IMR-90 (cell line): ENCODE results near the gene NUDT8. TPM values are rescaled to one million over a fixed set of nuclear protein-coding genes. Genes with fewer than 3 reads are reported as not detected.

ENCODE experiments used
- ATAC-seq: fragments of 200-7000 bp; cut with Tn5 transposase; 2 replicates; pipeline ENCODE4 v1.9.1; 2020; ENCODE audit warnings: low read depth, mild to moderate bottlenecking, moderate library complexity
- BruUV-seq: library from RNA; stranded (reverse); fragments of 400-500 nt; replicated peaks from 2 replicates; lab custom pipeline; 2021; lab: Mats Ljungman, UMichigan
- CTCF ChIA-PET: fragments of 300-600 bp; formaldehyde crosslinking; extraction: SDS; loops from one replicate; lab custom pipeline; 2021; ENCODE audit warnings: antibody characterized with exemption; lab: Yijun Ruan, JAX
- POLR2A ChIA-PET: fragments of 300-600 bp; sonication (Branson Sonifier 250); formaldehyde crosslinking; loops from one replicate; lab custom pipeline; 2022; ENCODE audit warnings: antibody characterized with exemption; ENCODE audit not compliant: unreplicated experiment; lab: Charles Lee
- DNase-seq: peaks from one replicate; pipeline ENCODE4 v3.0.0; 2013
- H2AFZ ChIP-seq: replicated peaks from 2 replicates; pipeline ENCODE3; 2013; ENCODE audit warnings: low read length, mild to moderate bottlenecking; ENCODE audit not compliant: poor library complexity
- H2AK5ac ChIP-seq: 2 replicates; pipeline ENCODE4 v1.6.1; 2013; ENCODE audit warnings: low read depth, low read length, inconsistent platforms
- H2AK9ac ChIP-seq: replicated peaks from 2 replicates; pipeline ENCODE3; 2013; ENCODE audit warnings: mild to moderate bottlenecking, low read depth, low read length, moderate library complexity; ENCODE audit not compliant: poor library complexity
- H2BK120ac ChIP-seq: 2 replicates; pipeline ENCODE4 v1.6.1; 2013; ENCODE audit warnings: low read depth, low read length, inconsistent platforms
- H2BK15ac ChIP-seq: 3 replicates; pipeline ENCODE4 v1.6.1; 2013; ENCODE audit warnings: low read depth, low read length, inconsistent platforms
- H2BK20ac ChIP-seq: 2 replicates; pipeline ENCODE4 v1.6.1; 2013; ENCODE audit warnings: low read depth, mild to moderate bottlenecking, inconsistent platforms, low read length, moderate library complexity
- H2BK5ac ChIP-seq: 2 replicates; pipeline ENCODE4 v1.6.1; 2013; ENCODE audit warnings: mild to moderate bottlenecking, low read depth, low read length, inconsistent platforms; ENCODE audit not compliant: poor library complexity, severe bottlenecking
- H3K14ac ChIP-seq: replicated peaks from 2 replicates; pipeline ENCODE4 v1.6.1; 2013; ENCODE audit warnings: low read depth, low read length, inconsistent platforms
- H3K18ac ChIP-seq: 2 replicates; pipeline ENCODE4 v1.6.1; 2013; ENCODE audit warnings: low read depth, low read length, control low read depth
- H3K23ac ChIP-seq: 2 replicates; pipeline ENCODE4 v1.6.1; 2013; ENCODE audit warnings: low read depth, low read length, inconsistent platforms
- H3K27ac ChIP-seq: 2 replicates; pipeline ENCODE4 v1.5.1; 2013; ENCODE audit warnings: mild to moderate bottlenecking, control low read depth, low read length; ENCODE audit not compliant: insufficient read depth
- H3K27me3 ChIP-seq: 2 replicates; pipeline ENCODE4 v1.6.1; 2013; ENCODE audit warnings: low read length; ENCODE audit not compliant: control insufficient read depth, insufficient read depth
- H3K36me3 ChIP-seq: 2 replicates; pipeline ENCODE4 v1.6.1; 2013; ENCODE audit warnings: low read length, mixed read lengths; ENCODE audit not compliant: control insufficient read depth, insufficient read depth
- H3K4ac ChIP-seq: 2 replicates; pipeline ENCODE4 v1.6.1; 2013; ENCODE audit warnings: low read depth, low read length, inconsistent platforms
- H3K4me1 ChIP-seq: 2 replicates; pipeline ENCODE4 v1.6.1; 2013; ENCODE audit warnings: low read length, mixed read lengths; ENCODE audit not compliant: control insufficient read depth, insufficient read depth
- H3K4me2 ChIP-seq: 2 replicates; pipeline ENCODE4 v1.6.1; 2013; ENCODE audit warnings: low read depth, mild to moderate bottlenecking, control low read depth, low read length, moderate library complexity
- H3K4me3 ChIP-seq: 2 replicates; pipeline ENCODE4 v1.5.1; 2013; ENCODE audit warnings: low read depth, mild to moderate bottlenecking, control low read depth, low read length, moderate library complexity; ENCODE audit not compliant: insufficient read depth
- H3K56ac ChIP-seq: 2 replicates; pipeline ENCODE4 v1.6.1; 2013; ENCODE audit warnings: low read length, inconsistent platforms; ENCODE audit not compliant: insufficient read depth; ENCODE audit errors: extremely low read depth
- H3K79me1 ChIP-seq, 2 experiments: 2 replicates each; pipeline ENCODE4 v1.6.1; 2013; ENCODE audit warnings: low read length in 2 of 2, inconsistent platforms in 1 of 2, low read depth in 1 of 2
- H3K9ac ChIP-seq: 2 replicates; pipeline ENCODE4 v1.6.1; 2013; ENCODE audit warnings: low read depth, low read length, control low read depth
- H3K9me1 ChIP-seq: 2 replicates; pipeline ENCODE4 v1.6.1; 2013; ENCODE audit warnings: low read length, inconsistent platforms; ENCODE audit not compliant: insufficient read depth
- H3K9me3 ChIP-seq: 2 replicates; pipeline ENCODE4 v1.6.1; 2013; ENCODE audit warnings: low read length; ENCODE audit not compliant: control insufficient read depth, insufficient read depth
- H4K20me1 ChIP-seq: 2 replicates; pipeline ENCODE4 v1.6.1; 2013; ENCODE audit warnings: low read length, inconsistent platforms; ENCODE audit not compliant: insufficient read depth
- H4K5ac ChIP-seq: 2 replicates; pipeline ENCODE4 v1.6.1; 2013; ENCODE audit warnings: mild to moderate bottlenecking, low read depth, low read length, control low read depth
- H4K8ac ChIP-seq, 2 experiments: 2 replicates each; pipeline ENCODE4 v1.6.1; 2013; ENCODE audit warnings: low read depth in 2 of 2, low read length in 2 of 2, control low read depth in 1 of 2, inconsistent platforms in 1 of 2
- H4K91ac ChIP-seq: 2 replicates; pipeline ENCODE4 v1.6.1; 2013; ENCODE audit warnings: low read depth, low read length, inconsistent platforms; ENCODE audit not compliant: insufficient read depth
- BHLHE40 ChIP-seq: fragments of 150-350 bp; IDR thresholded peaks from 2 replicates; pipeline ENCODE4 v1.6.1; 2016; ENCODE audit warnings: mild to moderate bottlenecking, low read depth, low read length
- CEBPB ChIP-seq: IDR thresholded peaks from 2 replicates; pipeline ENCODE4 v1.6.1; 2012; ENCODE audit warnings: low read depth, low read length, improper control_type of control experiment
- CHD1 ChIP-seq: IDR thresholded peaks from 2 replicates; pipeline ENCODE4 v1.6.1; 2012; ENCODE audit warnings: low read depth, low read length, improper control_type of control experiment
- ELK1 ChIP-seq: fragments of 150-350 bp; IDR thresholded peaks from 2 replicates; pipeline ENCODE4 v1.6.1; 2016; ENCODE audit warnings: low read depth, mild to moderate bottlenecking, low read length, moderate library complexity, borderline replicate concordance
- FOS ChIP-seq: fragments of 150-350 bp; IDR thresholded peaks from 2 replicates; pipeline ENCODE4 v1.6.1; 2016; ENCODE audit warnings: low read depth, low read length
- MAFK ChIP-seq: IDR thresholded peaks from 2 replicates; pipeline ENCODE4 v1.6.1; 2012; ENCODE audit warnings: low read depth, low read length, improper control_type of control experiment
- MAZ ChIP-seq: IDR thresholded peaks from 2 replicates; pipeline ENCODE4 v1.6.1; 2012; ENCODE audit warnings: low read depth, mild to moderate bottlenecking, low read length, improper control_type of control experiment, moderate library complexity, borderline replicate concordance
- NFE2L2 ChIP-seq: fragments of 150-350 bp; IDR thresholded peaks from 2 replicates; pipeline ENCODE4 v1.6.1; 2016; ENCODE audit warnings: low read depth, mild to moderate bottlenecking, low read length
- RAD21 ChIP-seq: IDR thresholded peaks from 2 replicates; pipeline ENCODE4 v1.6.1; 2012; ENCODE audit warnings: low read length, improper control_type of control experiment
- SMC3 ChIP-seq: fragments of 150-350 bp; IDR thresholded peaks from 2 replicates; pipeline ENCODE4 v1.6.1; 2016; ENCODE audit warnings: low read depth, mild to moderate bottlenecking, antibody characterized with exemption, low read length, moderate library complexity
- WGBS, 2 experiments: methylation state at CpG; one replicate each; pipeline versions ENCODE4 v1.1.5 to v1.1.7; 2013; ENCODE audit warnings: missing lambda C conversion rate in 2 of 2; ENCODE audit not compliant: insufficient read length in 1 of 2; ENCODE audit errors: extremely low coverage in 2 of 2; 5-methylcytosine and 5-hydroxymethylcytosine counted together
- dilution Hi-C: fragments of 300-500 bp; cut with HindIII; formaldehyde crosslinking; loops from one replicate; pipeline ENCODE4 v1.14.3; 2018; ENCODE audit warnings: low sequenced_read_pairs; ENCODE audit not compliant: unreplicated experiment
- in situ Hi-C: fragments of 300-500 bp; cut with MboI; formaldehyde crosslinking; loops from 3 replicates; pipeline ENCODE4 v1.14.3; 2019; ENCODE audit warnings: low sequenced_read_pairs, inconsistent platforms, mixed read lengths
- intact Hi-C: fragments of 100-400 bp; cut with micrococcal nuclease; formaldehyde crosslinking; loops from 2 replicates; pipeline ENCODE4 v1.10.0; 2022
- polyA plus RNA-seq, 3 experiments: library from polyadenylated mRNA; depleted of rRNA; stranded (reverse); fragments of >200 nt; gene quantifications; 2 replicates each; pipeline ENCODE4 v1.2.3, GENCODE V29; 2012; ENCODE audit warnings: low replicate concordance in 1 of 3
- total RNA-seq: library from RNA; depleted of rRNA; stranded (reverse); fragments of >200 nt; gene quantifications from 2 replicates; pipeline ENCODE4 v1.2.3, GENCODE V29; 2012

Gene NUDT8
- total and polyA plus RNA-seq, 2 of the 4 experiments (the other 2 are of a cell fraction) = 1.4 to 2.5 TPM

- Histone ChIP-seq H2BK5ac (no peak overlapping the region), H4K91ac (no peak overlapping the region), H2AFZ (no peak overlapping the region), H3K9me1 (peaks cover 7% of the 10 kb centered on the region; the same call in 1 of the 2 replicates), H3K27ac (no peak overlapping the region), H3K27me3 (peaks cover 7% of the 10 kb centered on the region), H3K4ac (no peak overlapping the region), H3K4me1 (no peaks in the 10 kb centered on the region), H3K56ac (no peak overlapping the region), H3K36me3 (no peaks in the 10 kb centered on the region), H2AK9ac (no peak overlapping the region), H3K14ac (no peak overlapping the region), H3K4me2 (no peak overlapping the region), H4K8ac (no peak overlapping the region), H3K9ac (no peak overlapping the region), H3K18ac (no peak overlapping the region), H3K79me1 (no peaks in the 10 kb centered on the region), H3K9me3 (peaks cover 3% of the 10 kb centered on the region), H2BK15ac (no peak overlapping the region), H2BK20ac (no peak overlapping the region), H3K4me3 (no peak overlapping the region), H4K20me1 (0 out of 2 replicates have a peak, but pooled peaks cover 4% of the 10 kb centered on the region), H4K5ac (no peak overlapping the region), H2AK5ac (no peak overlapping the region), H2BK120ac (no peak overlapping the region), H3K23ac (no peak overlapping the region)
- intact Hi-C loops = no loop called here
- no peak for ATAC-seq
- WGBS, 2 experiments = no CpG with 5 or more reads among the region's 9 CpGs
- TF ChIP-seq MAFK (no peak), SMC3 (no peak), NFE2L2 (no peak), ELK1 (no peak), CEBPB (no peak), BHLHE40 (no peak), MAZ (no peak), CHD1 (no peak), RAD21 (no peak), FOS (no peak)
- ChIA-PET POLR2A (no interaction called here), CTCF (no interaction called here)
- dilution Hi-C loops = no loop called here
- no peak for DNase-seq
- BruUV-seq = no TSS peak
- in situ Hi-C loops = no loop called here
Observed at GRCh38 chr11:67654225-67654624, 24.5 kb upstream of the NUDT8 start.
